HepG2 (cell line): Measurements from ENCODE around the gene UBL3. TPM values are rescaled to one million over a fixed set of nuclear protein-coding genes. Genes with fewer than 3 reads are reported as not detected.

Experiments
- ATAC-seq: fragments of 200-7000 bp; cut with Tn5 transposase; 3 replicates; pipeline ENCODE4 v1.9.1; 2020; ENCODE audit warnings: mild to moderate bottlenecking, moderate library complexity
- BruUV-seq: library from RNA; stranded (reverse); fragments of 400-500 nt; replicated peaks from 2 replicates; lab custom pipeline; 2021; lab: Mats Ljungman, UMichigan
- CTCF ChIA-PET: fragments of 300-600 bp; formaldehyde crosslinking; extraction: SDS; loops from one replicate; lab custom pipeline; 2021; ENCODE audit warnings: low total read pairs, inconsistent platforms, low intra/inter-chr PET ratio; lab: Yijun Ruan, JAX
- POLR2A ChIA-PET: fragments of 350-600 bp; sonication (Branson Sonifier 250); formaldehyde crosslinking; loops from one replicate; lab custom pipeline; 2020; ENCODE audit warnings: antibody characterized with exemption, inconsistent platforms; lab: Yijun Ruan, JAX
- DNase-seq: peaks from one replicate; pipeline ENCODE4 v3.0.0-alpha.2; 2015; ENCODE audit warnings: low spot score
- FAIRE-seq: peaks from 3 replicates; lab custom pipeline; 2011; peaks lifted over from hg19 to GRCh38; lab: Jason Lieb, UNC
- H2AFZ ChIP-seq: one replicate; pipeline ENCODE4 v1.6.1; 2011; ENCODE audit warnings: low read length, inconsistent platforms
- H3K27ac ChIP-seq: fragments of 300-600 bp; 3 replicates; pipeline ENCODE4 v1.8.0; 2011; ENCODE audit warnings: mixed run types, mild to moderate bottlenecking, mixed read lengths, low read length, inconsistent platforms; ENCODE audit not compliant: insufficient read depth; ENCODE audit errors: extremely low read length
- H3K27me3 ChIP-seq, 2 experiments: fragments of 200-600 bp in 1 of 2; 2 replicates in 1 of 2; 3 replicates in 1 of 2; pipeline versions ENCODE4 v1.6.0 to v1.8.0; 2011; ENCODE audit warnings: low read length in 2 of 2, mild to moderate bottlenecking in 2 of 2, moderate library complexity in 2 of 2, inconsistent platforms in 1 of 2; ENCODE audit not compliant: insufficient read depth in 2 of 2, control insufficient read depth in 1 of 2
- H3K36me3 ChIP-seq, 2 experiments: fragments of 200-600 bp in 1 of 2; replicated peaks in 1 of 2; 2 replicates in 1 of 2; 3 replicates in 1 of 2; pipeline versions ENCODE4 v1.5.1 to v1.8.0; 2011; ENCODE audit warnings: low read length in 2 of 2, inconsistent platforms in 1 of 2; ENCODE audit not compliant: insufficient read depth in 2 of 2, control insufficient read depth in 1 of 2
- H3K4me1 ChIP-seq: 2 replicates; pipeline ENCODE4 v1.5.1; 2012; ENCODE audit warnings: low read length, inconsistent platforms; ENCODE audit not compliant: insufficient read depth
- H3K4me2 ChIP-seq: 2 replicates; pipeline ENCODE4 v1.6.0; 2011; ENCODE audit warnings: low read depth, low read length, inconsistent platforms
- H3K4me3 ChIP-seq, 3 experiments: fragments of 200-600 bp in 1 of 3; sonication (generic), shearing (Covaris generic) in 1 of 3; replicated peaks in 1 of 3; 2 replicates each; pipeline ENCODE4 v1.5.1; 2011 to 2016; ENCODE audit warnings: low read length in 3 of 3, inconsistent platforms in 2 of 3, low read depth in 2 of 3, mild to moderate bottlenecking in 2 of 3, control low read depth in 1 of 3, mixed read lengths in 1 of 3; ENCODE audit not compliant: insufficient read depth in 1 of 3
- H3K79me2 ChIP-seq: one replicate; pipeline ENCODE4 v1.6.1; 2011; ENCODE audit warnings: low read length, inconsistent platforms; ENCODE audit not compliant: insufficient read depth
- H3K9ac ChIP-seq: 2 replicates; pipeline ENCODE4 v1.6.0; 2011; ENCODE audit warnings: mild to moderate bottlenecking, low read depth, low read length, inconsistent platforms; ENCODE audit not compliant: insufficient read depth
- H3K9me3 ChIP-seq: 2 replicates; pipeline ENCODE4 v1.5.1; 2012; ENCODE audit warnings: mild to moderate bottlenecking, low read length
- H4K20me1 ChIP-seq: 2 replicates; pipeline ENCODE4 v1.6.0; 2011; ENCODE audit warnings: inconsistent platforms, mild to moderate bottlenecking, low read length, moderate library complexity; ENCODE audit not compliant: insufficient read depth
- HDAC1 ChIP-seq: sonication (generic); formaldehyde crosslinking; IDR thresholded peaks from 2 replicates; pipeline ENCODE4 v1.5.1; 2020; ENCODE audit warnings: mild to moderate bottlenecking, missing genetic modification reagents
- KMT2A ChIP-seq: sonication (generic); formaldehyde crosslinking; IDR thresholded peaks from 2 replicates; pipeline ENCODE4 v1.4.0; 2020; ENCODE audit warnings: missing genetic modification reagents
- ZBTB20 ChIP-seq: sonication (generic); formaldehyde crosslinking; IDR thresholded peaks from 2 replicates; pipeline ENCODE4 v1.8.1; 2023; ENCODE audit warnings: missing genetic modification reagents, low read depth, mild to moderate bottlenecking, borderline replicate concordance
- ZFP82 ChIP-seq: sonication (generic); formaldehyde crosslinking; IDR thresholded peaks from 2 replicates; pipeline ENCODE4 v1.5.1; 2020; ENCODE audit warnings: mild to moderate bottlenecking, missing genetic modification reagents, borderline replicate concordance
- WGBS: methylation state at CpG from one replicate; pipeline ENCODE4 v1.1.6; 2017; ENCODE audit warnings: low lambda C conversion rate; 5-methylcytosine and 5-hydroxymethylcytosine counted together
- in situ Hi-C: cut with HindIII; loops from 2 replicates; pipeline ENCODE4 v1.10.0; 2017; ENCODE audit warnings: low pct_unique_long_range_greater_than_20kb; ENCODE audit not compliant: extremely low pct_ligation_motif_present
- intact Hi-C: fragments of 100-400 bp; cut with micrococcal nuclease; formaldehyde crosslinking; loops from one replicate; pipeline ENCODE4 v1.10.0; 2022; ENCODE audit not compliant: unreplicated experiment
- polyA plus RNA-seq, 8 experiments: library from polyadenylated mRNA; depleted of rRNA in 3 of 8; stranded (reverse) in 7 of 8; unstranded in 1 of 8; fragments of >200 nt; fragmentation: Illumina TruSeq in 4 of 8; extraction: Trizol in 4 of 8; gene quantifications; 2 replicates each; pipeline versions ENCODE4 v1.2.1 to v1.2.3, GENCODE V29; 2011 to 2016; ENCODE audit warnings: low read depth in 4 of 8, missing spikeins in 1 of 8, mixed read lengths in 1 of 8; ENCODE audit not compliant: insufficient read depth in 1 of 8
- total RNA-seq, 5 experiments: library from RNA; depleted of rRNA; stranded (reverse); fragments of >200 nt; fragmentation: Illumina TruSeq; extraction: Trizol; gene quantifications; 2 replicates each; pipeline ENCODE4 v1.2.3, GENCODE V29; 2016; ENCODE audit warnings: low read depth in 1 of 5
- TF ChIP-seq, protein P1 (sequence below), 2 experiments: sonication (generic) in 1 of 2; formaldehyde crosslinking in 1 of 2; IDR thresholded peaks; 2 replicates each; pipeline versions ENCODE4 v1.4.0 to v1.6.1; 2018 to 2020; ENCODE audit warnings: missing genetic modification reagents in 2 of 2, borderline replicate concordance in 1 of 2, low read depth in 1 of 2, mild to moderate bottlenecking in 1 of 2, missing biosample characterization in 1 of 2

The UBL3 gene
- total and polyA plus RNA-seq, 2 of the 13 experiments (the other 11 are each of a cell fraction or from before 2014, with no cell fraction given): 7.4 to 9.6 TPM

GRCh38 chr13:29847501-29847983 lies 2.9 kb downstream of the UBL3 start:
- ATAC-seq: peak; percentile 21

More at GRCh38 chr13:29847501-29847983, 2.9 kb downstream of the UBL3 start:
- peaks cover 65% of the 10 kb centered on the region for H3K79me2 ChIP-seq
- H2AFZ ChIP-seq: no peak overlapping the region
- WGBS: 3% methylated on average over 13 of the region's 13 CpGs
- H3K4me3 ChIP-seq: peak overlapping the region; percentile 55 to 71 (median 66)
- FAIRE-seq: no peak
- ChIA-PET CTCF (no interaction called here), POLR2A (interaction anchor here (2.0 kb wide), 1 partner anchor 77 kb away, joined by 14 read pairs; no protein-coding TSS in a partner anchor)
- intact Hi-C loops: loop anchor here (5.0 kb wide), 1 partner anchor 35 kb away; no protein-coding TSS in a partner anchor
- no TSS peak for BruUV-seq
- H3K9ac ChIP-seq: peak overlapping the region; percentile 53
- H3K4me1 ChIP-seq: peaks cover 31% of the 10 kb centered on the region
- H3K4me2 ChIP-seq: peak overlapping the region; percentile 79
- H3K27ac ChIP-seq: peak overlapping the region; percentile 59
- H3K27me3 ChIP-seq: no peaks in the 10 kb centered on the region; a peak in 1 of 5 replicates
- H4K20me1 ChIP-seq: peaks cover 29% of the 10 kb centered on the region
- TF ChIP-seq HDAC1 (CRISPR knock-in tag): 0 out of 2 replicates have a peak, but pooled peaks have one; percentile 26
- TF ChIP-seq, protein P1, sequence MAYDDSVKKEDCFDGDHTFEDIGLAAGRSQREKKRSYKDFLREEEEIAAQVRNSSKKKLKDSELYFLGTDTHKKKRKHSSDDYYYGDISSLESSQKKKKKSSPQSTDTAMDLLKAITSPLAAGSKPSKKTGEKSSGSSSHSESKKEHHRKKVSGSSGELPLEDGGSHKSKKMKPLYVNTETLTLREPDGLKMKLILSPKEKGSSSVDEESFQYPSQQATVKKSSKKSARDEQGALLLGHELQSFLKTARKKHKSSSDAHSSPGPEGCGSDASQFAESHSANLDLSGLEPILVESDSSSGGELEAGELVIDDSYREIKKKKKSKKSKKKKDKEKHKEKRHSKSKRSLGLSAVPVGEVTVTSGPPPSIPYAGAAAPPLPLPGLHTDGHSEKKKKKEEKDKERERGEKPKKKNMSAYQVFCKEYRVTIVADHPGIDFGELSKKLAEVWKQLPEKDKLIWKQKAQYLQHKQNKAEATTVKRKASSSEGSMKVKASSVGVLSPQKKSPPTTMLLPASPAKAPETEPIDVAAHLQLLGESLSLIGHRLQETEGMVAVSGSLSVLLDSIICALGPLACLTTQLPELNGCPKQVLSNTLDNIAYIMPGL (CRISPR knock-in tag; IDR thresholded peaks at IDR 0.05; ENCODE audit: borderline replicate concordance in 1 of 2, low read depth in 1 of 2): 0 out of 4 replicates have a peak, but pooled peaks of 1 of the 2 experiments have one; percentile 29
- peak; percentile 55; the same call in 1 of the 2 replicates for TF ChIP-seq KMT2A (CRISPR knock-in tag)
- TF ChIP-seq ZBTB20 (CRISPR knock-in tag): no peak
- peak; percentile 54; the same call in 1 of the 2 replicates for TF ChIP-seq ZFP82
- TF ChIP-seq, all 625 proteins: peak for 4
- in situ Hi-C loops: loop anchor here (10.0 kb wide), 1 partner anchor 253 kb away; the partner anchor contains the start of gene SLC7A1
- no peaks in the 10 kb centered on the region for H3K36me3 ChIP-seq
- no peaks in the 10 kb centered on the region for H3K9me3 ChIP-seq
- DNase-seq: peak; percentile 37
